HPDE6-E6E7 (cell line): ENCODE measurements around the gene MMP24OS.
A peak's percentile ranks its signal among the peaks of the same experiment; 100 is the strongest.
"Not testable (repeated sequence)": the region's sequence is repeated elsewhere in the genome, so short reads cannot be mapped to it uniquely, and the experiment has no call there.

Experiments
- DNase-seq: peaks from one replicate; pipeline ENCODE4 v3.0.0; 2011; ENCODE audit warnings: missing footprints; ENCODE audit errors: extremely low spot score

MMP24OS gene

DNA sequence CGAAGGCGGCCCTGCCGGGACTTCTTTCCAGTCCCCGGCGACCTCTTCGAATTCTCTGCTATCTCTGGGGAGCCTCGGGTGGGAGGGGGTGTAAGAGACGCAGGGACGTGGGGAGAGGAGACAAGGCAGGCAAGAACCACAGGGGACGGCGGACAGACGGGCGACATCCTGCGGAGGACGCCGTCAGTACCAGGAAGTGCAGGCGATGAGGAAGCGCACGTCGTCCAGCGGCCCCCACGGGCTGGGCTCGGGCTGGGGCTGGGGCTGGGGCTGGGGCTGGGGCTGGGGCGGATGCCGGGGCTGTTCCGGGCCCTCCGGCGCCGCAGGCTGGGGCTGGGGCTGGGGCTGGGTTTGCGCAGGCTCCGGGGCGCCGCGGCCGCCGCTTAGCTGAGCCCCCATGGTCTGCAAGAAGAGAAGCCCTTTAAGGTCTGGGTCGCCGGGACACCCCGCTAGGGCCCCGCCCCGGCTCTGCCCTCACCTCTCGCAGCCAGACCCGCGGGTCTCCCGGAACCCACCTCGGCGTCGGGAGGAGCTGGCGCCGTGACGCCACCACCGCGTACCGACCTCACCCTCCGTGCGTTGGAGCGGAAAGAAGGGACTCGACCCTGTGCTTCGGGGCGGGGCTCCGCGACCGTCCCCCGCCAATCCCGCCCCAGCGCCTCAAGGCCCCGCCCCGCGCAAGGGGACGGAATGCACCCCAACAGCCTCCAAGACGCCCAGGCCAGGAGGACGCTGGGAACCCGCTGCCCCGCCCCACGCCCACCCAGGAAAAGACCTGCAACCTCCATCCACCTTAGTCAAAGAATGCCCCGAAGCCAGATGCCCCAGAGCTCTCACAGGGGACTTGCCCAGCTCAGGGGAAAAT lies at the start of gene MMP24OS:
TSS of gene MMP24OS (minus strand) at position 592 of the 865 bp plus-strand sequence. CDS start at position 399, 193 bp downstream.
- DNase-seq = peak; percentile 89

DNA sequence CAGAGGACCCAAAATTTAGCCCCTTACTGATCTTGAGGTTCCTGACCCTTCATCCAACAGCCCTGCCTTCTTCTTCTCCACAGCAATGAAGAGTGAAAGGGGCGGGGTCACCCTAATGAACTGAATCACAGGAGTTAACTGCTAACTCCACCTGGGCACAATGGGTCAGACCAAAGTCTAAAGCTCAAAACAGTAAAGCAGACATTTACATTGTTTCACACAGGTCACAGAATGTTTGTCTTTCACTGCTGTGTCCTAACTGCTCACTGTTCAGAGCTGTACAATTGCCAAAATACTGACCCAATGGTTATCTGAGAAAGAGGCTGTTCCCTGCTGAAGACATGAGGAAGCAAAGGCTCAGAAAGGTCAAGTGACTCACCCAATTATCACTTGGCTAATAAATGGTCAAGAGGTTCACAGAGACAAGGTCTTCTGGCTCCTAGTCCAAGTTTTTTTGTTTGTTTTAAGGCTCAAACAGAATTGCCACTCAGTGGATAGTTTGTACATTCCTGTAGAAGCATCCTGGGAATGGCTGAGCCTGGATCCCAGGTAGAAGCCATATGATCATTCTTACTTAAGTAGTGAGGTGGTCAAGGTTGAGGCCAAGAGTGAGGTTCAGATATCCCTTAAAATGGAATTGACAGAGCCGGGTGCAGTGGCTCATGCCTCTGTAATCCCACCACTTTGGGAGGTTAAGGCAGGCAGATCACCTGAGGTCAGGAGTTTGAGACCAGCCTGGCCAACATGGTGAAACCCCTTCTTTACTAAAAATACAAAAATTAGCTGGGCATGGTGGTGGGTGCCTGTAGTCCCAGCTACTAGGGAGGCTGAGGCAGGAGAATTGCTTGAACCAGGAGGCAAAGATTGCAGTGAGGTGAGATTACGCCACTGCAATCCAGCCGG lies 49.4 kb upstream of the MMP24OS start:
- DNase-seq = no peak

DNA sequence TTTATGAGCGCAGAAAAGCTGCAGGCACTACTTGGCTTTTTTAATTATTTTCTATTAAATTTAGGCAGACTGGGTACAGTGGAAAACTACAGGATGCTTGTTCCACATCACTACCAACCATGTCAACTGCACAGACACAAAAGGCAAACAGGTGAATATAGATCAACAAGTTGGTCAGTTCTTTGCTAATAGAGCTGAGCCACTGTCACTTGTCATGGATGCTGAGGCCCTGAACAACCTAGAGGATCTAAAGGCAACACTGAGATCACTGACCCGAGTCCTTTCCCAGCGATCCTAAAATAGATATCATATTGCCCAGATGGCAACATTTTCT lies 48.8 kb upstream of the MMP24OS start:
- no peak for DNase-seq

DNA sequence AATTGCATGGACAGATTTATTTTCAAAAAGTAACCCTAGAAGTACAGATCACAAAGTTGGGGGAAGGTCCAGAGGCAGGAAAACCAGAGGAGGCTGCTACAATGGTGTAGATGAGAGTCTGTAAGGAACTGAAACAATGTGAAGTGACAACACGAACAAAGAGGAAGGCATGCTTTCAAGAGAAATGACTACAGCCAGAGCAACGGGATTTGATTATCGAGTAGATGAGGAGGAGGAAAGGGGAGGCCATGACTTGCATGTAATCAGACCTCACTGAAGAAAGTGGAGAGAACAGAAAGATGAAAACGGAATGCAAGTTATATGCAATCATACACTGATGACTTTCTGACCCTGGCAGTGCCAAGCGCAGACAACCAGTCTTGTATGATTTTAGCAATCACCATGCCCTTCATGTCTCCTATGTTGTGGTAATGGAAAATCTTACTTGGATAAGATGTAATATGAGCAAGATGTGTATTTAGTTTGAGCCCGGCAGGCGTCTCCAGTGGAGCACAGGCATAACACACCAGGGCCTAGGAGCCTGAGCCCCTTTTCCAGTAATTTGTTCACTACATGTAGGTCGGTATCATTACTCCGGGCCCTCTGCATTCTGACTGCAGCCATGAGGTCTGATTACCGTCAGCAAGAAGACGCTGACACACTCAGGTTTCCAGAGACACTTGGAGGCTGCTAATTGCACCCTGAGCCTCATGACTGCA lies 48.3 kb upstream of the MMP24OS start:
- no peak for DNase-seq

DNA sequence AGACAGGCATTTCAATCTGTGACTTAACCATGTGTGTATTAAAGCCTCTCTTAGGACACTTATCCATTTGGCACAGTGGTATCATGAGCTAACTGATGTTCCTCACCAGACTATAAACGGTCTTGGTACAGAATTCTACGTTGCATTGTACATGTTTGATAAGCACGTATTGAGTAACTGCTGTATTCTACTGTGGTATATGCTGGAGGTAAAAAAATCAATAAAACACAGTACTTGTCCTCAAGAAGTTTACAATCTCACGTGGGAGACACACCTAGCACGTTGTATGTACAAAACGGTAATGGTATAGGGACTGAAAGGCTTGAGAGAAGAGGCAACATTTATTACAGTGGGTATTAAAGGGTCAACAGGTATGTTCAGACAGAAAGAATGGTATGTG lies 47.5 kb upstream of the MMP24OS start:
- no peak for DNase-seq

DNA sequence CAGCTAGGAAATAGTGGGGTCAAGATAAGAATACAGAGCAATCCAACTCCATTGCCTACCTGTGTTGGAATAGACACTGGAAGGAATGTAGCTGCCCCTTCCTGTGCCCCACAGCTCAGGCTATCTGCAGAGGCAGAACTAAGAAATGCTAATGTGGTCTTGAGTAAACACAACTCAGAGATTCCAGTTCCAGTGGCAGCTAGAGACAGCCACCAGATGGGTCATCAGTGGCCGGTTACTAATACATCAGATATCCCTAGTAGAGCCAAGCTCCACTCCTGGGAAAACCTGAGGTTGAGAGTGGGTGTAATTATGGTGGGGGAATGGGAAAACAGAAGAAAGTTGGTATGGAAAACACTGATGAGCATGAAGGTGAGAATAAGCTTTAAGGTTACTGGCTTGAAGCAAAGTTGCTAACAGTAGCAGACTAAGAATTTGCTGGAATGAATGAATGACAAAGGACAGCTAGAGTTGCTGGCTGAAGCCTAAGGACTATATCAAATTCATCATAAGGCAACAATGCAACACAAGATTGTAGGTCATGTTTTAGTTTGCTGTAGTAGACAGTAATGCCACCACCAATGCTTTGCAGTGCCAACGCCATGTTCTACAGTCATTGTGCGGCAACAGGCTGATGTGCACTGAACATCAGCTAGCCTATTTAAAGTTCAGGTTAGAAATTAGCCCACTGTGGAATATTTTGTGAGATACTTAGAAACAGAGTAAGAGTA lies 42.6 kb upstream of the MMP24OS start:
- DNase-seq = no peak

DNA sequence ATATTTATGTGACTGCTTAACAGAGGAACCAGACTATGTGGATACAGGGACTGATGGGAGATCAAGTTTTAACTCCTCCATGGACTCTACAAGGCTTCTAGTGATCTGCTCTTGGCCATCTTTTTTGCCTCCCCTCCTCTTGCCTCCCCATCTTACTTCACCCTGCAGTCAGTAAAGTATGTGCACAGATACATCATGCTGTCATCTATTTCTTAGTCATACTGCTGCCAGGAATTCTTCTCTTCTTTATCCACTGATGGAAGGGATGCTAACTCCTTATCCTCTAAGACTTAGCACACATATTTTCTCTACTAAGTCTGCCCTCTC lies 41.9 kb upstream of the MMP24OS start:
- no peak for DNase-seq

DNA sequence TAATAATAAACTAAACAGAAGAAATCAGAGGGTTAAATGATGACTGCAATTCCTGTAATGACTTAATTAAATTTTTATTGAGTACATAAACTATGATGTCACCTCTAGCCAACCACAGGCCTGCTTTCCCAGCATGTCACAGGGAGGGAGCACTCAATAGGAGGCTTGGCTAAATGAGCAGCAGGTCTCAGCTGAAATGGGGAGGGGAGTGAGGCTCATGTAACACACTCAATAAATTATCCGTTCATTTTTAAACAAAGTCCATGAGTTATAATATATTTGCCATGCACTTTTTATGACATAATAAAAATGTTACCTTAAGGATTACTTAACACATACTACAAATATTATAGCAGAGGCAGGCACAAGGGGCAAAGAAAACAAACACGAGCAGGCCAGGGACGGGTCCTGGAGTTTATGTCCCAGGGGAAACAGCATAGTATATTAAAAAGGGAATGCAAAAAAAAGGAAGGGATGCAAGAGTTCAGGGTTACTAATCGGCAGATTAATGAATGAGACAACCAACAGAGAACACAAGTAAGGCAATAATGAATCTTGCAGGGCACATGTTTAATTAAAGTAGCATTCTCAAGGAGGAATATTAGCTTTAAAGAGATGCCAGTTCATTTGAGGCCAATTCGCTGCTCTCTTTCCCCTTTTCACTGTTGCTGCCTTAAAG lies 41.4 kb upstream of the MMP24OS start:
- DNase-seq = no peak

DNA sequence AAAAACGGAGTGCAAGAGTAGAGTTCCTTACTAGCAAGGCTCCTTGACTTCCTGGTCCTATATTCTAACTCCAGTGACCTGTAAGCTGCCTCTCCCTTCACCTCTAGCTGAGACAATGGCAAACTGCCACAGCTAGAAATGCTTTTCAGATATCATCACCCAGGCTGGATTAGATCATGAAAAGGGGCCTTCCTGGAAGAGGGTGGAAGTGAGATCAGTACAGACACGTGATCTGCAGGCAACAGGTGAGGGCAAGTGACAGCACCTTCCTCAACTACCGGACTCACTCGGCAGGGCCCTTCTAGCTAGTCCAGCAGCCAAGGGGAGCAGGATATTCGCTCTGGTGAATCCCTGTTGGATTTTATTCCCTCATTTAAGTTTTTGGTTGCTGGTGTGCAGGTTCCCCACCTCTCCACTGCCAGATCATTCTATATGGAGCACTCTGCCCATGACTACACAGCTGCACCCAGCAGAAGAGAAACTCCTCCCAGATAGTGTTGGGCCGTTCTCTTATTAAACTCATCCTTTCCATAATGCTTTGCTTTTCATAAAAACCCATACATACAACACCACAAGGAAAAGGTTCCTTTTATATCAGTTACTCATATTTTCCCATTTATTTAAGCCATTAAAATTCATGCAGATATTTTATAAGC lies 40.7 kb upstream of the MMP24OS start:
- DNase-seq = peak; percentile 99

DNA sequence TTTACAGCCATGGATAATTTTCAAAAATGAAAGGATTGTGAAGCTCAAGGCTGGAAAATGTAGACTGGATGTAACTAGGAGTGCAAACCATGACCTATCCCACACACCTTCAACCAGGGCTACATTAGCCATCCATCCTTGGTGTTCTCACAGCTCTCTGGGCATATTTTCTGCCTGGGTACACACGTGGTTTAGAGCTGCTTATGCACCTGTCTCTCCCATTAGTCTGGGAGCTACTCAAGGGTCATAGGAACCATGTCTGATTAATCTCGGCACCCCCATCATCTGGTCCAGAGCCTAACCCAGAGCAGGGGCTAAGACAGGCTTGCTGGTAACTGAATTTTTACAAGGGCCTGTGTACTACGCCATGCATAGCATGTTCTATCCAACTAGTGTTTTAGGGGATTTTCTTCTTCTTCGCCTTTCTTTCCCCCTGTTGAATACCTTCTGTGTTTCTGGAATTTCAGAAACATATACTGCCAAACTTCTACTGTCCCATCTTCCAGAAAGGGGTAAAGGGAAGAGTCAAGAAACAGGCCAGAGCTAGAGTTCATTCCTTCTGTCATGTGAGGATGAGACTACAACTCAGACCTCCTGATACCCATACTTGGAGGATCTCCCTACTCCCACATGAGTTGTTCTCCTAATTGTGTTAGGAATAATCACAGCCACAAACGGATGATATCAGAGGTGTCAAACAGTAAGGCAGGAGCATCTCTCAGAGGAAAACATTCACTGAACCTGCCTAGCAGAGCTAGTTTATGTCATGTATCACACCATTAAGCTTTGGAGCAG lies 39.7 kb upstream of the MMP24OS start:
- DNase-seq = no peak

DNA sequence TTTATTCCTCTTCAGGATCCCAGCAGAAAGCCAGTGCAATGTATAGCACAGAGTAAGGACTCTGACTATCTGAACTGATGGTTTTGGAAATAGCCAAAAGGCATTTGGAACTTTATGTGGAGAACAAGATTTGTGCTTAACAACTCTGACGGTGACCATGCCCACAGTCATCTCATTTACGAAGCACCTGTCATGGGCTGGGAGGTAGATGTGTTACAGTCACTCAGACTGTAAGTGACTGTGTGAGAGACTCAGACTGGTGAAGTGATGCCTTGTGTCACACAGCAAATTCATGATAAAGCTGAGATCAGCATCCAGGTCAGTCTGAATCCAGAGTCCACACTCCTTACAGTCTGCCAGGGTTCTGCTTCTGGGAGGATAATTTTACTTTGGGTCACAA lies 38.2 kb upstream of the MMP24OS start:
- DNase-seq = no peak

DNA sequence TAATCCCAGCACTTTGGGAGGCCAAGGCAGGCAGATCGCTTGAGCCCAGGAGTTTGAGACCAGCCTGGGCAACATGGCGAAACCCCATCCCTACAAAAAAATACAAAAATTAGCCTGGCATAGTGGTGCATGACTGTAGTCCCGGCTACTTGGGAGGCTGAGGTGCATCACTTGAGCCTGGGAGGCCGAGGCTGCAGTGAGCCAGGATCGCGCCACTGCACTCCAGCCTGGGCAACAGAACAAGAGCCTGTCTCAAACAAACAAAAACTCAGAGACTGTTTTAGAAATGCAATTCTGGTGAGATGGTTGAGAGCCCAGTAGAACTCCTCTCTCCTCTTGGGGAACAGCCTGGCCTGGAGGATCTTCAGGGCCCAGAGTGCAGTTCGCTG lies 37.7 kb upstream of the MMP24OS start:
- not testable (repeated sequence) for DNase-seq

DNA sequence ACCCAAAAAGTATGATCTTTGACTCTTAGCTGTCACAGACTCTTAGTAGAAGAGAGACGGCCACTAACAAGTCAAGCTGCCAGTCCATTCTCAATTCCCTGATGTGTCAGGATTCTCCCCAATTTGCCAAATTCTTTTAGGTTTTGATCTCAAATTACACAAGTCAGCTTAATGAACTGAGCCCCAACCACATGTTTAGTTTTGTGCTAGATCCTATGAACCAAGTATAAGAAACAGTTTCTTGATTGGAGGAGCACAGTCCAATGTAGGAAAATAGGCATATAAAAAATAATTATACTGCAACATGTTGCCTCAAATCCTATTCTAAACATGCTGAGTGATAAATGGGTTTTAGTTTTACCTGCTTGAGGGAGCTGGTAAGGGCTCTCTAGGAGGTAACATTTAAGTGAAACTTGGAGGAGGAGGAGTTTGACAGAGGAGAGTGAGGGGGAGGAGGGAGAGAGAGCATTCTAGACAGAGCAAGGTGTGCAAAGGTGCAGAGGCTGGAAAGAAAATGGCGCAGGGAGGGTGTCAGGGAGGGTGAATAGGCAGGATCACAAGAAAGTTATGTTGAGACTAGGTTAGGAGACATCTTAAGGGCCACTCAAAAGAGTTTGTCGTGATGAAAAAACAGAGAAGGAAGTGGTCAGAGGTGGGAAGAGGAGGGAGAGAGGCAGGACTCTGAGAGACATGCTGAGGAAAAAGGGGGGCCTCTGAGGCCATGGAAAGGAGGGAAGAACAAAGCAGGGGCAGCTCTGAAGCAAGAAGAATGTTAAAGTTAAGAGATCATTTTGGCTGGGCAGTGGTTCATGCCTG lies 37.1 kb upstream of the MMP24OS start:
- no peak for DNase-seq

DNA sequence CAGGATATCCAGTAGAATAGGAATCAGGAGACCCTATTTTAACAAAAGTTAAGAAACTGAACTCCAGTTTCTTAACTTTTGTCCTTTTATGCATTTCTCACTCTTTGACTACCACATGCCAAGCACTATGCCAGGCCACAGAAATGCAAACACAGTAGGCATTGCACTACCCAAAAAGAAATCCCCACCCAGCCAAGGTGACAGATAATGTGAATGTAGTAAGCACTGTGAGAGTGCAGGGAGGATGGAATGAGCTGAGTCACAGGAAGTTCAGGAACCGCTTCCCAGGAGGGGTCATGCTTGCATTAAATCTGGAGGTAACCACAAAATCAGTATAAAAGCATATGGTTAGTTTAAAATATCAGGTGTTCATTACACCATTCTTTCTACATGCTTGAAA lies 34.4 kb upstream of the MMP24OS start:
- DNase-seq = no peak

DNA sequence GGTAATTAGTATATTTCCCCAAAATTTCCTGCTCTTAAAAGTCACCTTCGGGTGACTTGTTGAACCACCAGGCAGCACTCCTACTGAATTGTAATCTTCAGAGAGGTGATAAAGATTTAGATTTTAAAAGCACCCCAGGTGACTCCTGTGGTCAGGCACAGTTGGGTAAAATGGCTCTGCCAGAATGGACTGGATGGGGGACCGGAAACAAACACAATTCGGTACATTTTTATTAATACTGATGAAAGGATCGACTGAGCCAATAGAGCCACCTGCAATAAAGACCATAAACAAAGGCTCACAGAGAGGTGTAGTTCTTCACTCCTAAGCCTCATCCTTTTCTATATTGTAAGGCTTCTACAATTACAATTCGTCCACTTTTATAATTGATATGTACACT lies 33.9 kb upstream of the MMP24OS start:
- DNase-seq = no peak

DNA sequence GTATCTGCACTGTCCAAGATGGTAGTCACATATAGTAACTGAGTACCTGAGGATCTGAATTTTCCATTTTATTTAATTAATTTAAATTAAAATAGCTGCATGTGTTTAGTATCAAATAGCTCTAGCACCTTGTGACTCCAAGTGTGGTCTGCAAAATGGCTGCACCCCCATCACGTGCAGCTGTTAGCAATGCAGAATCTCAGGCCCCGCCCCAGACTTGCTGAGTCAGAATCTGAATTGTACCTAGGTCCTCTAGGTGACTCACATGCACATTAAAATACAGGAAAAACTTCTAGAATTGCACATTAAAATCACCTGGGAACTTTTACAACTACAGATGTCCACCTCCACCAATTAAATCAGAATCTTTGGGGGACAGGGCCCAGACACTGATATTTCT lies 33.5 kb upstream of the MMP24OS start:
- DNase-seq = no peak

DNA sequence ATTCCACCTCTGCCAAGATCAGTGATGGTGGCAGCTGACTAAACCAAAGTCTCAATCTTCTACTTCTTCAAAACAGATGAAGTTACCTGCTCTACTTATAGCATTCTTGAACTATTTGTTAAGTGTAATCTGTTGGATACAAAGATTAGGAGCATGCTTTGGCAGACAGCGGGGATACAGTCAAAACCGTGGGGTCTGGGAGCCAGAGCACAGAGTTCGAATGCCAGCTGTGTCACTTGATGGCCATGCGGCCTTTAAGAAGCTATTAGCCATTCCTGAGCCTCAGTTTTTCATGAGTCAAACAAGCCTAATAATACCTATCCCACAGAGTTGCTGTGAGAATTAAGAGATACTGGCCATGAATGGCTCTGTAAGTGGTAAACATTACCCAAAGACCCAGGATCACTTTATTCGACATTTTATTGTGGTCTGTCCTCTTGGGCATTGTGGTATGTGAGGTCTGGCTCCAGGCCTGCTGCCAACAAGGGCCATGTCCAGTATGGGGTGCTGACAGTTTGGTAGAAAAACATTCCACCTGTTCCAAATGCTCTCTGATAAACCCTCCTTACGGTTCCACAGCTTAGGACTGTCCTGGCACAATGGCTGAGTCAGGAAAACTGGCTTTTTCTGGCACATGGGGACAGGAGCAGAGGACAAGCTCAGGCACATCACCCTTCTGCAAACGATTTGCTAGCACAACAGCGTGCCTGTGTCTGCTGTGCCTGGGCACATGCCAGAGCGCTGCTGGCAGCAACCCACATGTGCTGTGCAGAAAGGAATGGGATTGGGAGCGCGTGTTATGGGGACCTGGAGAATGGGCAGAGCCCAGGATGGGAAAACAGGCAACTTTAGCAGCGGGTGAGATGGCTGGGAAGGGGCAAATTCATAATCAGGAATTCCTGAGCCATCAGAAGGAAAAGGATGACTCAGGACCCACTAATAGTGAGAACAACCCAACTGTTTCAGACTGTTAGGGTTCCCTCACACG lies 30.0 kb upstream of the MMP24OS start:
- peak; percentile 82 for DNase-seq
